Measurements from ENCODE around the gene SCAMP4. TPM values are rescaled to one million over a fixed set of nuclear protein-coding genes. Genes with fewer than 3 reads are reported as not detected.

Gene SCAMP4
- total RNA-seq, 2 donors from 2014 or later = 69.6 to 75.3 TPM

DNA sequence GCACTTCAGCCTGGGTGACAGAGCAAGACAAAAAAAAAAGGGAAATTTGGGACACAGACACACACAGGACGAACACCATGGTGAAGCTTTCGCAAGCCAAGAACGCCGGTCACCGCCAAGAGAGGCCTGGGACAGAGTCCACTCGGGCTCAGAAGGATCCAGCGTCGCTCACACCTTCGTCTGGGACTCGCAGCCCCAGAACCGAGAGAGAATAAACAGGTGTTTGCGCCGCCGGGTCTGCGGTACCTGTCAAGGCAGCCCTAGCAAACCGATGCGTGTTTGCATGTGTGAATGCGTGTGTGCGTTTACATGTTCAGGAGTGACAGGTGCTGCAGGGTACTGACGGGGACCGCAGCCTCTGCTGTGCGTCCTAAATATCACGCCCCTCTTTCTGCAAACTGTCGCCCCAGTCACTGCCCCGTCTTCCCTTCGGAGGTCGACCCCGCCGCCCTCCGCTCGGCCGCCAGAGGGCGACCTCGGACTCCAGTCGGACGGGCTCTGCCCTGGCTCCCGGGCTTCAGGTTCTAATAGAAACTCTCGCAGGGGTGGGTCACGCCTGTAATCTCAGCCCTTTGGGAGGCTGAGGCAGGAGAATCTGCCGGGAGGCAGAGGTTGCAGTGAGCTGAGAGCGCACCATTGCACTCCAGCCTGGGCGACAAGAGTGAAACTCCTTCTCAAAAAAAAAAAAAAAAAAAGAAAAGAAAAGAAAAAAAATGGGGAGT, 24.0 kb downstream of the SCAMP4 start:
- Mint-ChIP-seq H3K36me3 (ENCODE audit: low read depth) (peaks cover 10% of the 10 kb centered on the region), H3K27ac (no peak overlapping the region), H3K4me1 (no peaks in the 10 kb centered on the region), H3K27me3 (ENCODE audit: insufficient read depth) (peaks cover 19% of the 10 kb centered on the region), H3K9me3 (peaks cover 16% of the 10 kb centered on the region), H3K4me3 (peak overlapping the region; percentile 39)
- H3K27ac ChIP-seq (ENCODE audit: low read depth, low read length) = no peak overlapping the region
- H3K36me3 ChIP-seq (ENCODE audit: control insufficient read depth, insufficient read depth, low read length) = no peaks in the 10 kb centered on the region
- peak overlapping the region; percentile 56 for H3K4me3 ChIP-seq (ENCODE audit: low read length)
- peaks cover 5% of the 10 kb centered on the region for H3K9me3 ChIP-seq (ENCODE audit: control insufficient read depth, low read length)
- no peak overlapping the region for H3K9ac ChIP-seq (ENCODE audit: extremely low read depth, low read length, poor library complexity, severe bottlenecking)
- peak; percentile 95 for DNase-seq
- no peaks in the 10 kb centered on the region for H3K4me1 ChIP-seq (ENCODE audit: control insufficient read depth, insufficient read depth, low read length)
- 25 to 26% methylated on average over 21 to 40 of the region's 42 CpGs for WGBS, 2 experiments (ENCODE audit: insufficient coverage in 1 of 2, insufficient read length in 1 of 2)
- TF ChIP-seq, protein P1, sequence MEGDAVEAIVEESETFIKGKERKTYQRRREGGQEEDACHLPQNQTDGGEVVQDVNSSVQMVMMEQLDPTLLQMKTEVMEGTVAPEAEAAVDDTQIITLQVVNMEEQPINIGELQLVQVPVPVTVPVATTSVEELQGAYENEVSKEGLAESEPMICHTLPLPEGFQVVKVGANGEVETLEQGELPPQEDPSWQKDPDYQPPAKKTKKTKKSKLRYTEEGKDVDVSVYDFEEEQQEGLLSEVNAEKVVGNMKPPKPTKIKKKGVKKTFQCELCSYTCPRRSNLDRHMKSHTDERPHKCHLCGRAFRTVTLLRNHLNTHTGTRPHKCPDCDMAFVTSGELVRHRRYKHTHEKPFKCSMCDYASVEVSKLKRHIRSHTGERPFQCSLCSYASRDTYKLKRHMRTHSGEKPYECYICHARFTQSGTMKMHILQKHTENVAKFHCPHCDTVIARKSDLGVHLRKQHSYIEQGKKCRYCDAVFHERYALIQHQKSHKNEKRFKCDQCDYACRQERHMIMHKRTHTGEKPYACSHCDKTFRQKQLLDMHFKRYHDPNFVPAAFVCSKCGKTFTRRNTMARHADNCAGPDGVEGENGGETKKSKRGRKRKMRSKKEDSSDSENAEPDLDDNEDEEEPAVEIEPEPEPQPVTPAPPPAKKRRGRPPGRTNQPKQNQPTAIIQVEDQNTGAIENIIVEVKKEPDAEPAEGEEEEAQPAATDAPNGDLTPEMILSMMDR (conservative IDR thresholded peaks at IDR 0.05) = peak; percentile 89
- H3K27me3 ChIP-seq (ENCODE audit: control insufficient read depth, insufficient read depth, low read length, poor library complexity, severe bottlenecking) = no peaks in the 10 kb centered on the region

DNA sequence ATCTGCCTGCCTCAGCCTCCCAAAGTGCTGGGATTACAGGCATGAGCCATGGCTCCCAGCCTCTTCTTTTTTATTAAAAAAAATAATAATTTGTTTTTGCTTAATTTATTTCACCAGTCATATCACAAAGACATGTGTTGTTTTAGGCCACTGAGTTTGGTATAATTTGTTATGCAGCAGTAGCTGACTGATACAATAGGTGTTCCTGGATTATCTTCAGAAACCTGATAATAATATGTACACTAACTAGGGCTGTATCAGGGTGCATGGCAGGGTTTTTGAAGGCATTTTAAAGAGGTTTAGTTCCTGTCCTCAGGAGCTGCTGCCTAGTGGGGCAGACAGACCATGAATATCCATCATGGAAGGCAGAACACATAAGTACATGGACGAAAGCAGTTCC, 26.2 kb downstream of the SCAMP4 start:
- no peaks in the 10 kb centered on the region for H3K36me3 ChIP-seq (ENCODE audit: control insufficient read depth, insufficient read depth, low read length)
- no peak overlapping the region for H3K4me3 ChIP-seq (ENCODE audit: low read length)
- no peak overlapping the region for H3K4me3 Mint-ChIP-seq
- peaks cover 5% of the 10 kb centered on the region for H3K9me3 ChIP-seq (ENCODE audit: control insufficient read depth, low read length)
- no peak overlapping the region for H3K9ac ChIP-seq (ENCODE audit: extremely low read depth, low read length, poor library complexity, severe bottlenecking)
- no peaks in the 10 kb centered on the region for H3K4me1 ChIP-seq (ENCODE audit: control insufficient read depth, insufficient read depth, low read length)
- TF ChIP-seq, protein P1 (conservative IDR thresholded peaks at IDR 0.05) = no peak
- peaks cover 17% of the 10 kb centered on the region for H3K9me3 Mint-ChIP-seq
- H3K36me3 Mint-ChIP-seq (ENCODE audit: low read depth) = peaks cover 7% of the 10 kb centered on the region
- H3K27me3 Mint-ChIP-seq (ENCODE audit: insufficient read depth) = peaks cover 23% of the 10 kb centered on the region
- no peaks in the 10 kb centered on the region for H3K4me1 Mint-ChIP-seq
- no peak overlapping the region for H3K27ac ChIP-seq (ENCODE audit: low read depth, low read length)
- DNase-seq = no peak
- WGBS, 2 experiments (ENCODE audit: insufficient coverage in 1 of 2, insufficient read length in 1 of 2) = 97 to 100% methylated on average over 1 of the region's 1 CpG
- no peaks in the 10 kb centered on the region for H3K27me3 ChIP-seq (ENCODE audit: control insufficient read depth, insufficient read depth, low read length, poor library complexity, severe bottlenecking)
- no peak overlapping the region for H3K27ac Mint-ChIP-seq

DNA sequence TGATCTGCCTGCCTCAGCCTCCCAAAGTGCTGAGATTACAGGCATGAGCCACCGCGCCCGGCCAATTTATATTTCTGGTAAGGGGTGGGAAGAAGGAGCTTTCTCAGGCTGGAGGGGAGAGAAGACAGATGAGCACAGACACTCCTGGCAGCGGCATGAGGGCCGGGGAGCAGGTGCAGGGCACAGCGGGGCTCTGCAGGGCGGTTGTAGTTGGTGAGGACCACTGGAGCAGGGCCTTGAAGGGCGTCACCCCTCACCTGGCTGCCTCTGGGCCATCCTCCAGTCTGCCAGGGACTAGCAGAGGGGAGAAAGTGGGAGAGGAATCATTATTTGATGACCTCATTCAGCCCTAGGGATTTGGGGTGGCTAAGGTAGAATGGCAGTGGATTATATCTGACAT, 27.2 kb downstream of the SCAMP4 start:
- H3K36me3 Mint-ChIP-seq (ENCODE audit: low read depth) = peaks cover 7% of the 10 kb centered on the region
- TF ChIP-seq, protein P1 (conservative IDR thresholded peaks at IDR 0.05) = no peak
- H3K27ac Mint-ChIP-seq = no peak overlapping the region
- WGBS, 2 experiments (ENCODE audit: insufficient coverage in 1 of 2, insufficient read length in 1 of 2) = 82 to 85% methylated on average over 2 to 8 of the region's 8 CpGs
- Histone ChIP-seq H3K36me3 (ENCODE audit: control insufficient read depth, insufficient read depth, low read length) (no peaks in the 10 kb centered on the region), H3K27ac (ENCODE audit: low read depth, low read length) (no peak overlapping the region), H3K9ac (ENCODE audit: extremely low read depth, low read length, poor library complexity, severe bottlenecking) (no peak overlapping the region), H3K9me3 (ENCODE audit: control insufficient read depth, low read length) (peaks cover 5% of the 10 kb centered on the region), H3K27me3 (ENCODE audit: control insufficient read depth, insufficient read depth, low read length, poor library complexity, severe bottlenecking) (no peaks in the 10 kb centered on the region), H3K4me3 (ENCODE audit: low read length) (no peak overlapping the region), H3K4me1 (ENCODE audit: control insufficient read depth, insufficient read depth, low read length) (no peaks in the 10 kb centered on the region)
- DNase-seq = no peak
- H3K9me3 Mint-ChIP-seq = peaks cover 17% of the 10 kb centered on the region
- H3K4me3 Mint-ChIP-seq = no peak overlapping the region
- H3K4me1 Mint-ChIP-seq = no peaks in the 10 kb centered on the region
- peaks cover 23% of the 10 kb centered on the region for H3K27me3 Mint-ChIP-seq (ENCODE audit: insufficient read depth)
